Heart left ventricle (tissue), 13 donors: ENCODE measurements around the gene AIG1.

Source experiments
- POLR2A ChIP-seq, 2 donors: fragments of 450-650 bp; IDR thresholded peaks; one replicate each; pipeline ENCODE4 v1.6.1; 2017; ENCODE audit warnings: antibody characterized with exemption in 2 of 2, mild to moderate bottlenecking in 2 of 2, moderate library complexity in 2 of 2
- TF ChIP-seq, protein P1 (sequence below), 12 donors: fragments of 200-600 bp; sonication (generic) in 4 of 12; IDR thresholded peaks; one replicate each; pipeline versions ENCODE4 v1.5.0 to v1.8.0; 2018 to 2022; ENCODE audit warnings: antibody characterized with exemption in 12 of 12, mild to moderate bottlenecking in 5 of 12
- donor health status: ischemic (EF 13 %, LVEDD 7.1; RV severe dilation, severe dysfunction).
- donor health status: DM: no; HTN: yes; CAD: no.
- donor health status: DM: no; HTN: no; CAD: no.
- donor health status: ischemic (EF 25% LVEDD 6.9; RV normal size, moderate dysfunction).
- donor health status: ischemic (EF 25% LVEDD 5.7; RV mildly dilated, moderate dysfunction).
- donor health status: ischemic (EF 35%, LVEDD 5.7; RV mildly dilated, moderate dysfunction).
- donor health status: nonischemic (EF 11% LVEDD 7.7; RV severe dilation, severe dysfunction).
- donor health status: DM: yes; HTN: yes; CAD: no.
- donor health status: PGD.
- donor health status: ischemic (EF 29% LVEDD 5.4; RV normal size, mild dysfunction).
- donor health status: nonischemic (EF 23%, LVEDD 6.1; RV moderate dilation, normal function).

DNA sequence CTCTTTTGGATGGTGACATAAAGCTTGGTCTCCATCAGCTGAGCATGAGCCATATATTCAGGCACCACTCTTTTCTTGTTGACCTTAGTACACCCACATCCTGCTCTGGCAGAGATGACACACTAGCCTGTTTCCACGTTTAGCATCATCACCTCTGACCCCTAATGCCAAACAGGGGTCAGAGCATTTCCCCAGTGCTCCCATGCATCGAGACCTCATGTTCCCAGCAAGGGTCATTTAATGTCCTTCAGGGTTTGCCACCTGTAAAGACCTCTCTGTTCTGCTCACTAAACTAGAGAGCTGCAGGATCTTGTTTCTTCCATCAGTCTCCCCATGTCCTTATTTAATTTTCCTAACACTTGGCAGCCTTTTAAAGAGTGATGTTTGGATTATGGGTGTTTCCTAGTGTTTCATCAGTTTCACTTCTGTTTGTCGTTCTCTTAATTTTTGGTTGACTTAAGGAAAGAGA, 97.5 kb downstream of the AIG1 start:
- TF ChIP-seq, protein P1, sequence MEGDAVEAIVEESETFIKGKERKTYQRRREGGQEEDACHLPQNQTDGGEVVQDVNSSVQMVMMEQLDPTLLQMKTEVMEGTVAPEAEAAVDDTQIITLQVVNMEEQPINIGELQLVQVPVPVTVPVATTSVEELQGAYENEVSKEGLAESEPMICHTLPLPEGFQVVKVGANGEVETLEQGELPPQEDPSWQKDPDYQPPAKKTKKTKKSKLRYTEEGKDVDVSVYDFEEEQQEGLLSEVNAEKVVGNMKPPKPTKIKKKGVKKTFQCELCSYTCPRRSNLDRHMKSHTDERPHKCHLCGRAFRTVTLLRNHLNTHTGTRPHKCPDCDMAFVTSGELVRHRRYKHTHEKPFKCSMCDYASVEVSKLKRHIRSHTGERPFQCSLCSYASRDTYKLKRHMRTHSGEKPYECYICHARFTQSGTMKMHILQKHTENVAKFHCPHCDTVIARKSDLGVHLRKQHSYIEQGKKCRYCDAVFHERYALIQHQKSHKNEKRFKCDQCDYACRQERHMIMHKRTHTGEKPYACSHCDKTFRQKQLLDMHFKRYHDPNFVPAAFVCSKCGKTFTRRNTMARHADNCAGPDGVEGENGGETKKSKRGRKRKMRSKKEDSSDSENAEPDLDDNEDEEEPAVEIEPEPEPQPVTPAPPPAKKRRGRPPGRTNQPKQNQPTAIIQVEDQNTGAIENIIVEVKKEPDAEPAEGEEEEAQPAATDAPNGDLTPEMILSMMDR (IDR thresholded peaks at IDR 0.05) = no peak
- TF ChIP-seq POLR2A (IDR thresholded peaks at IDR 0.05) = no peak
